ENCODE measurements around the gene SHISAL1. TPM values are rescaled to one million over a fixed set of nuclear protein-coding genes. Genes with fewer than 3 reads are reported as not detected.

Gene SHISAL1
- polyA plus RNA-seq, 1 experiment, result 2.4 TPM

DNA sequence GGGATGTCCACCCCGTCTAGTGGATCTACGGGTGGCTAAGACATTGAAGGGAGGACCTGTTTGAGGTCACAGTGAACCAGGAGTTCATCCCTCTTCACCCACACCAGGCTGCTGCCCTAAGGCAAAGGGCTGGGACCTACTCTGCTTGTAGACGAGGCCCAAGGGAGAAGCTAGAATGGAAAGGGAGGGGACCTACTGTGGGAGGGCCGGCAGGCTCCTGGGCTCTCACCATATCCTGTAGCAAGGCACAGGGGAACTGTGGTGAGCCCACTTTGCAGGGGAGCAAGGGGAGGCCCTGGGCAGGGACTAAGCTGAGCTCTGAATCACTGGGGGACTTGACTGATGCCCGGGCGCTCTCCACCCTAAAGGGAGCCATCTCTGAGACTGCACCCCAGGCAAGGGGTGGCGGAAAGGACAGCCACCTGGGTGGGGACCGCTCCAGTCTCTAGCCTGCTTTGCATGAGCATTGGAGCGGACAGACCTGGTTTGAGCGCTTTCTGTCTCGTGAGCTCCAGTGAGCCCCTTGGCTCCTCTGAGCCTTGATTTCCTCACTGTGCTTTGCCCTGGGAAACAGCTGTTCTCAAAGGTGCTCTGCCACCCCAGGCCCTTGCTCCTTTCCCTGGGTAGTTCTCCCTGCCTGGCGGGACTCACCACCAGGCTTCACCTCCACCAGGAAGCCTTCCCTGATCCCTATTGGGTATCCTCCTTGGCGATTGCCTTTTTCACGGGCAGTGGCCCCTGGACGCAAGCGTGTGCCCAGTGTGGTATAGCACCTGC, 107.8 kb downstream of the SHISAL1 start:
- H3K9me3 ChIP-seq (ENCODE audit: control insufficient read depth, insufficient read depth, low read length), result no peaks in the 10 kb centered on the region
- CTCF ChIA-PET, result no interaction called here
- H3K4me3 ChIP-seq (ENCODE audit: low read depth, low read length), result no peak overlapping the region
- POLR2A ChIA-PET, result no interaction called here
- TF ChIP-seq CTCF (IDR thresholded peaks at IDR 0.05; ENCODE audit: low read depth, low read length), result no peak
- no peak overlapping the region for H3K27ac ChIP-seq (ENCODE audit: low read depth, low read length)
- peaks cover 4% of the 10 kb centered on the region for H3K27me3 ChIP-seq (ENCODE audit: control insufficient read depth, insufficient read depth, low read length)
- DNase-seq (ENCODE audit: low read depth, low spot score), result no peak

DNA sequence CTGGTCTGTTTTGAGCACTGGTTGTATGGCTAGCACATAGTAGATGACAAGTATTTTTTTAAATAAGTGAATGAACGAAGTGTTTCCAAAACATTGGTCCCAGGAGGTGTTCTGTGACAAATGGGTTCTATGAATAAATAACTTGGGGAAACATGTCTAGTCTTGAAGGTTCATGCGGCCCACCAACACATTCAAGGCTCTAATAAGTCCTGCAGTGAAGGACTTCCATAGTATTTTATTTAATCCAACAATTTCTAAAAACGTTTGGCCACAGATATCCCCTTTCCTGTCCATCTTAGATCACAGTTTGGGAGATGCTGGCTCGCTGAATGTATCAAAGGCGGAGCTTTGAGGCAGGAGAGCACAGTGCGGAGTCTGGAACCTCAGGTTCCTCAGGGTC, 109.5 kb downstream of the SHISAL1 start:
- Histone ChIP-seq H3K27ac (ENCODE audit: low read depth, low read length) (no peak overlapping the region), H3K9me3 (ENCODE audit: control insufficient read depth, insufficient read depth, low read length) (no peaks in the 10 kb centered on the region), H3K27me3 (ENCODE audit: control insufficient read depth, insufficient read depth, low read length) (peaks cover 7% of the 10 kb centered on the region), H3K4me3 (ENCODE audit: low read depth, low read length) (no peak overlapping the region)
- no peak for TF ChIP-seq CTCF (IDR thresholded peaks at IDR 0.05; ENCODE audit: low read depth, low read length)
- no peak for DNase-seq (ENCODE audit: low read depth, low spot score)
- CTCF ChIA-PET, result interaction anchor here (1.3 kb wide), 1 partner anchor 422 kb away, joined by 3 read pairs; no protein-coding TSS in a partner anchor
- POLR2A ChIA-PET, result no interaction called here

DNA sequence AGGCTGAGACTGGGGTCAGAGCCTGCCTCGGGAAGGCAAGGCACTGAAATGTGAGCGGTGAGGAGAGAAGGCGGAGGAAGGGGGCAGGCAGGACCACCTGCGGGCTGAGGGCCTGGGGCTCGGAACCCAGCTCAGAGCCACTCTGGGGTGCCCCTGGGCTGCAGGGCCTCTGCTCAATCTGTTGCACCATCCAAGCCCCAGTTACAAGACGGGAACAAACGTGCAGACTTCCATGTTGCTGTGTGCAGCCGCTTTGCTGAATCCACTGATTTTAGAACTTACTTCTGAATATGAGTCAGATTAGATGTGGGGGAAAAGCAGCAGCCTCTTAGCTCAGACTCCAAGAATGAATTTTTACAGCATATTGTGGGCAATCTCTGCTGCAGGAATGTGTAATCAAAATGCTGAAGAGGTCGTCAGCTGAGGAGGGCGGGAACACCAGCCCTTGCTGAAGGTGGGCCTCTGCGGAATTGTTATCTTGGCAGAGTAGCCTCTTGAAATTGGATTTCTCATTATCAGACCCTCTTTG, 110.4 kb downstream of the SHISAL1 start:
- CTCF ChIA-PET, result interaction anchor here (0.5 to 1.7 kb wide), 3 partner anchors 209 to 423 kb away, joined by 3 to 8 read pairs (median 5); no protein-coding TSS in a partner anchor
- POLR2A ChIA-PET, result no interaction called here
- Histone ChIP-seq H3K27me3 (ENCODE audit: control insufficient read depth, insufficient read depth, low read length) (peaks cover 9% of the 10 kb centered on the region), H3K9me3 (ENCODE audit: control insufficient read depth, insufficient read depth, low read length) (no peaks in the 10 kb centered on the region), H3K4me3 (ENCODE audit: low read depth, low read length) (no peak overlapping the region), H3K27ac (ENCODE audit: low read depth, low read length) (peak overlapping the region; percentile 68)
- TF ChIP-seq CTCF (IDR thresholded peaks at IDR 0.05; ENCODE audit: low read depth, low read length), result no peak
- peak; percentile 70 for DNase-seq (ENCODE audit: low read depth, low spot score)

GRCh38 chr22:44201665-44202064, 111.1 kb downstream of the SHISAL1 start:
- CTCF ChIA-PET, result interaction anchor here (1.7 kb wide), 1 partner anchor 208 kb away, joined by 5 read pairs; no protein-coding TSS in a partner anchor
- POLR2A ChIA-PET, result no interaction called here
- Histone ChIP-seq H3K4me3 (ENCODE audit: low read depth, low read length) (no peak overlapping the region), H3K27me3 (ENCODE audit: control insufficient read depth, insufficient read depth, low read length) (peaks cover 13% of the 10 kb centered on the region), H3K27ac (ENCODE audit: low read depth, low read length) (no peak overlapping the region), H3K9me3 (ENCODE audit: control insufficient read depth, insufficient read depth, low read length) (no peaks in the 10 kb centered on the region)
- DNase-seq (ENCODE audit: low read depth, low spot score), result no peak
- TF ChIP-seq CTCF (IDR thresholded peaks at IDR 0.05; ENCODE audit: low read depth, low read length), result no peak

- peaks cover 17% of the 10 kb centered on the region for H3K27me3 ChIP-seq (ENCODE audit: control insufficient read depth, insufficient read depth, low read length)
- ChIA-PET CTCF (interaction anchor here (1.7 kb wide), 1 partner anchor 208 kb away, joined by 5 read pairs; no protein-coding TSS in a partner anchor), POLR2A (no interaction called here)
- no peak overlapping the region for H3K4me3 ChIP-seq (ENCODE audit: low read depth, low read length)
- no peak overlapping the region for H3K27ac ChIP-seq (ENCODE audit: low read depth, low read length)
- TF ChIP-seq CTCF (IDR thresholded peaks at IDR 0.05; ENCODE audit: low read depth, low read length), result no peak
- no peaks in the 10 kb centered on the region for H3K9me3 ChIP-seq (ENCODE audit: control insufficient read depth, insufficient read depth, low read length)
- DNase-seq (ENCODE audit: low read depth, low spot score), result no peak
These were observed 111.7 kb downstream of the SHISAL1 start for GRCh38 chr22:44200855-44201550.

Measured in AG04450 (cell line).